GM18526 (cell line): Measurements from ENCODE around the gene ACSF3.

Experiments used
- POLR2A ChIP-seq: IDR thresholded peaks from 3 replicates; pipeline ENCODE4 v1.6.1; 2011; ENCODE audit not compliant: insufficient read length; ENCODE audit errors: extremely low read depth

Gene ACSF3

DNA sequence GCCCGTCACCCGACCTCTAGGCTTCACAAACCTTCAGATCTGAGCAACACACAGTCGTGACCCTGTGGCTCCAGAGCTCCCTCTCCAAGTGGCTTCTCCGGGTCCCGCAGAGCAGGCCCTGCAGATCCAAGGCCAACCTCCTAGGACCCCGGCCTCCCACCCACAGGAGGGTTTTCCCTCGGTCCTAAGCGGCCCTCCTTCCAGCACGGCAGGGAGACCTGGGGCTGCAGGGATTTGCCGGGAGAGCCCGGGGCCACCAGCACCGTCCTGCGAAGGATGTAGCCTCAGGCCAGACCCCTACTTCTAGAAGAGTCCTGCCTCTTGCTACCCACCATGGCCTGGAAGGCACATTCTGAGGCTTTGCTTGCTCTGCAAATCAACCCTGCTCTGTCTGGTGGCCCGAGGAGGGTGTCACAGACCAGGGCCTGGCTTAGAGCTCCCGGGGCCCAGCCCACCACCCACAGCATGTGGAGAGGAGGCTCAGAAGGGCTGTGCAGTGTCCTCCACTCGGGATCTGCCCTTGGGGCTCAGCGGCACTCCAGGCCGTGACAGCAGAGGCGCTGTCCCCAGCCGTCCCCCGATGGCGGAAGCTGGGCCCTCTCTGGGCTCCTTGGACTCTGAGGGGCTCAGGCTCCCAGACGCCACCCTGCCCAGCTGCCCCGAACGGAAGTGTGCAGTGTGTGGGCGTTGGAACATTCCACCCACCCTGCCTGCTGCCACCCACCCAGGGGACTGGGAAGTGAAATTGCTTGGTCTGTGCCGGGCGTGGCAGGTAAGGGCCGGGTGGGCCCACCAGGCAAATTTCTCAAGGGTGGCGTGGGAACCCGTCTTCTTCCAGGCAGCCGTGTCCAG lies 28.8 kb upstream of the ACSF3 start:
- no peak for TF ChIP-seq POLR2A

DNA sequence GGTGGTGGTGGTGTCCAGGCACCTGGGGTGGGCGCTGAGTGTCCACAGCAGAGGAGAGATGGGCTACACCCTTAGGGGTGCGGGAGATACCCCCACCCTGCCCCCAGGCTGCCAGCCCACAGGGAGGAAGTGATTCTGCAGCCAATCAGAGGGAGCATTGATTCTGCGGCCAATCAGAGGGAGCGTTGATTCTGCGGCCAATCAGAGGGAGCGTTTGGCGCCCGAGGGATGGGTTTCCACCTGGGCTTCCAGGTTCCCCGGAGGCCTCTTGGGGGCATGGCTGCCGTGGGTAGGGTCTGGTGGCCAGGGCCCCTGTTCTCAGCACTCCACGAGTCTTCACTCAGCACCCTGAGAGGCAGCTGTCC lies 28.2 kb upstream of the ACSF3 start:
- no peak for TF ChIP-seq POLR2A

GRCh38 chr16:89066721-89067120 lies 26.9 kb upstream of the ACSF3 start:
- no peak for TF ChIP-seq POLR2A

- no peak for TF ChIP-seq POLR2A
Observed at GRCh38 chr16:89067677-89068443, 25.8 kb upstream of the ACSF3 start.

DNA sequence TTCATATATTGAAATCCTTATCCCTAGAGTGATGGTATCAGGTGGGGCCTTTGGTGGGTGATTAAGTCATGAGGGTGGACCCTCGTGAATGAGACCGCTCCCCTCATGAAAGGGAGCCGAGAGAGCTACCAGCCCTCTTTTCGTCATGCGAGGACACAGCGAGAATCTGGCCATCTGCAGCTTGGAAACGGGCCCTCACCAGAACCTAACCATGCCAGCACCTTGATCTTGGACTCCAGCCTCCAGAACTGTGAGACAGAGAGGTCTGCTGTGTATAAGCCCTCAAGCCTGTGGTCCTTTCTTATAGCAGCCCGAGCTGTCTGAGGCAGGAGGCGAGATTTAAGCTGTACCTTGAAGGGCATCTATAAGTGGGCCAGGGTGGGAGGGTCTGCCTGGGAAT lies 23.7 kb upstream of the ACSF3 start:
- no peak for TF ChIP-seq POLR2A

GRCh38 chr16:89070590-89070989 lies 23.1 kb upstream of the ACSF3 start:
- TF ChIP-seq POLR2A: no peak

DNA sequence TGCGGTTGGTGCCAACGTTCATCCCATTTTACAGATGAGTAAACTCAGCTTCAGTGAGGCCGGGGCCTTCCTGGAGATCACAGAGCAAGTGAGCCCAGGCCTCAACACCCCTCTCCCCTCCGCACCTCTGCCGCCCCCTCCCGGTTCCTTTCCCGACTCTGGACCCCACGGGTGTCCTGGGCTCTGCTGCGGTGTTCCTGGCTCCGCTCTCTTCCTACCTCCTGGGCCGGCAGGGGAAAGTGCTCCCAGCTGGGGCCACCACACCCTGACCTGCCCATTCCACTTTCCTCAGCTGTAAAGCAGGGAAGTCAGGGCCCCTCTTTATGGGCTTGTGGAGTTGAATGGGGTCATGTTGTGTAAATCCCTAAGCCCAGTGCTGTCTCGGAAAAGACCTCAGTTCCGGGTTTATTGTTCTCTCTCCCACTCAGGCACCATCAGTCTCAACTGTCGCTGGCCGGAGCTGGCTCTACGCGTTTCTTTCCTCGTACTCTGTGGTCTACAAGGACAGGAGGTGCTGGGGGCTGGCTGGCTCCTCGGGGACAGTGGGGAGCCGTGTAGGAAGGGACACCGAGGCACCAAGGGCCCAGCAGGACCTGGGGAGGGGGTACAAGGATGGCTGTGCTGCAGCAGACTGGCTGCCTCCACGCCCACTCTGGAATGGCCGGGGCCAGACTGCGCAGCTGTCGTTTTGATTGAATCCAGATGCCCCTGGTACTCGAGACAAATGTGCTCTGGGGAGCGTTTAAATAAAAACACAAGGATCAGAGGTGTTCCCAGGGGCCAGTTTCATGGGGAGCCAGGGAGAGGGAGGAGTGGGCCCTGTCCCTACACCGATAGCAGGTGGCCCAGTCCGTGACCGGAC lies 21.7 kb upstream of the ACSF3 start:
- no peak for TF ChIP-seq POLR2A

GRCh38 chr16:89072548-89073130 lies 21.0 kb upstream of the ACSF3 start:
- TF ChIP-seq POLR2A: no peak

GRCh38 chr16:89073346-89074071 lies 20.1 kb upstream of the ACSF3 start:
- TF ChIP-seq POLR2A: no peak

DNA sequence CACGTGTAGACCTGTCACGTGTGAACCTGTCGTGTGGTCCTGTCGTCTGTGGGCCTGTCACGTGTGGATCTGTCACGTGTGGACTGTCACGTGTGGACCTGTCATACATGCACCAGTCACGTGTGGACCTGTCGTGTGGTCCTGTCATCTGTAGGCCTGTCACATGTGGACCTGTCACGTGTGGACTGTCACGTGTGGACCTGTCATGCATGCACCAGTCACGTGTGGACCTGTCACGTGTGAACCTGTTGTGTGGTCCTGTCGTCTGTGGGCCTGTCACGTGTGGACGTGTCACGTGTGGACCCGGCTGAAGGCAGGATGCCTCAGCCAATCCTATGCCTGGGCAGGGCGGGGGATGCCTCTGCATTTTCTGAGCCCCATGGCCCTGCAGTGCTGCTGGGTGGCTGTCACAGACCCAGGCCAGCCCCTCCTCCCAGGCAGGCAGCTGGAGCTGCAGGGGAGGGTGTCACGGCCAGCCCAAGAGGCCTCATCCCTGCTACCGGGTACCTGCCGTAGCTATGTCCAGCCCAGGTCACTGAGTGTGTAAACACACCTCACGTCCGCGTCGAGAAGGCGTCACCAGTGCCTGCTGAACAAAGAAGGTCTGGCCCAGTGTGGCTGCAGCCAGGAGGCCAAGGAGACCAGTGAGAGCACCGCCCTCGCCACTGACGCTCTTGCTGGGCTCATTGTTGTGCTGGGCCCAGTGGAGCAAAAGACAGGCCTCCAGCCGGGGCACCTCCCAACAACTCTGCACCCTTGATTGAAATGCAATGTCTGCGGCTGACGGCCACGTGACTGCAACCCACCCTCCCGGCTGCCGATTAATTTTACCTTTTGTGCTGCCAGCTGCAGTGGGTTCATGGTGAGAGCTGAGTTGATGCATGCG lies 18.6 kb upstream of the ACSF3 start:
- no peak for TF ChIP-seq POLR2A

GRCh38 chr16:89076159-89076558 lies 17.5 kb upstream of the ACSF3 start:
- TF ChIP-seq POLR2A: no peak

DNA sequence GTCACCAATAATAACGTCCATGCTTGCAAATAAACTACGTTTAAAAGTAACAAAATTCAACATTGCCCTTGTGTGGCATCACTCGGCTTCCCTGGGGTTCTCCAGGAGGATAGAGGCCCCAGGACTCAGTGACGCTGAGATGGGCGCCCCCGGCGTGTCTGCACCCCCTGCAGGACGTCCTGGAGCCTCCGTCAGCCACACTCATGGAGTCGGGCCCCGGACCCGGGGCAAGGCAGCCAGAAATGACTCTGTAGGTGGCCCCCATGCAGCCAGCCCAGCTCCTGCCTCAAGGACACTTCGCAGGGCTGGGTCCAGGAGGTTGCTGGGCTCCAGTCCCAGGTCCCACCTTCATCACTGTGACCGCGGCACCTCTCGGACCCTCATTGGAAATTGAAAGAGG lies 16.6 kb upstream of the ACSF3 start:
- TF ChIP-seq POLR2A: no peak

DNA sequence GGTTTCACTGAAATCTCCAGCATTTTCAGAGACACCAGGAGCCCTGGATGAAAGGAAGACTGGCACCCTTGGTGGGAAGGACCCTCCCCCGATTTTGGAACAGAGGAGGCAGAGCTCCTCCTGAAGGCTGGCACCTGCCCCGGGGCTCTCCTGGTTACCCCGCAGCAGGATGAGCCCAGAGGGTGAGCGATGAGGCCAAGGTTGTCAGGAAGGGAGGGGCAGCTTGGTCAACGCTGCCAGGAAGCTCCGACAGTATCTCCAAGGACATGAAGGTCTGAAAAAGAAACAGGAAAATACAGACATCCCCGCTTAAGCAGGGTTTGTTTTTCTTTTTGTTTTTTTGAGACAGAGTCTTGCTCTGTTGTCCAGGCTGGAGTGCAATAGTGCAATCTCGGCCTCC lies 15.5 kb upstream of the ACSF3 start:
- no peak for TF ChIP-seq POLR2A

DNA sequence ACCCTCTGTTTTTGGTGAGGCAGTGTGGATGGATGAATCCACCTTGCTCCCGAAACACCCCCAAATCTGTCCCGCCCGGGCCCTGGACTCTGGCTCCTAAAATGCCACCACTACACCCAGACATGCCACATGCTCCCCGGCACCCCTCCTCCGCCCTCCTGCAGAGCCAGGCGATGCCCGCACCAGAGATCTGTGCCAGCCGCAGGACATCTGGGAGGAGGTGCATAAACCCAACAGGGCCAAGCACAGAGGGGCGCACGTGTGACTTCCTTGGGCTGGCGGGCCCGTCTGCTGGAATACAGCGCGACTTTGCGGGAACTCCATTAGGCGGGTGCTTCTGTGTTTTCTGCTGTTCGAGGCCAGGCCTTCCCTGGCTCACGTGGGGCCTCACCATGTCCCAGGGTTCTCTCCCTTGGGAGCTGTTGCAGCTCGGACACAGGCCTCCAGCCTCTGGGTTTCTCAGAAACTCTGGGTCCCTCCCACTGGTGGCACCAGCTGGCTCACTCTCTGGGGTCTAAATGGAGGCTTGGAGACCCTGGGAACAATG lies 14.1 kb upstream of the ACSF3 start:
- TF ChIP-seq POLR2A: no peak
